Measurements from ENCODE around the gene PRRT1.
"Not testable (repeated sequence)": the region's sequence is repeated elsewhere in the genome, so short reads cannot be mapped to it uniquely, and the experiment has no call there.

PRRT1 gene

GRCh38 chr6:32149932-32150870 is 1.5 kb downstream of the PRRT1 start:
- no peak for DNase-seq (ENCODE audit: insufficient read length, low spot score)
- TF ChIP-seq SPI1 (IDR thresholded peaks at IDR 0.05; ENCODE audit: low read depth, low read length), result no peak
- no peak for FAIRE-seq

GRCh38 chr6:32149092-32149755 is 2.5 kb downstream of the PRRT1 start:
- DNase-seq (ENCODE audit: insufficient read length, low spot score) (no peak), FAIRE-seq (no peak)
- no peak for TF ChIP-seq SPI1 (IDR thresholded peaks at IDR 0.05; ENCODE audit: low read depth, low read length)
- TF ChIP-seq POLR2AphosphoS5 (IDR thresholded peaks at IDR 0.05; ENCODE audit: low read depth, low read length), result no peak
- TF ChIP-seq TAF1 (IDR thresholded peaks at IDR 0.05; ENCODE audit: low read depth, low read length), result no peak
- no peak for TF ChIP-seq POLR2A (IDR thresholded peaks at IDR 0.05; ENCODE audit: low read depth, low read length)
- no peak for TF ChIP-seq POU2F2 (IDR thresholded peaks at IDR 0.05; ENCODE audit: low read depth, low read length)

- TF ChIP-seq TAF1 (IDR thresholded peaks at IDR 0.05; ENCODE audit: low read depth, low read length) (no peak), POLR2AphosphoS5 (IDR thresholded peaks at IDR 0.05; ENCODE audit: low read depth, low read length) (no peak), POU2F2 (IDR thresholded peaks at IDR 0.05; ENCODE audit: low read depth, low read length) (no peak), PAX5 (IDR thresholded peaks at IDR 0.05; ENCODE audit: insufficient read depth, low read length, severe bottlenecking) (no peak), SPI1 (IDR thresholded peaks at IDR 0.05; ENCODE audit: low read depth, low read length) (no peak), POLR2A (IDR thresholded peaks at IDR 0.05; ENCODE audit: low read depth, low read length) (no peak)
- FAIRE-seq, result no peak
- no peak for DNase-seq (ENCODE audit: insufficient read length, low spot score)
Observed at GRCh38 chr6:32148289-32149091, 3.2 kb downstream of the PRRT1 start.

DNA sequence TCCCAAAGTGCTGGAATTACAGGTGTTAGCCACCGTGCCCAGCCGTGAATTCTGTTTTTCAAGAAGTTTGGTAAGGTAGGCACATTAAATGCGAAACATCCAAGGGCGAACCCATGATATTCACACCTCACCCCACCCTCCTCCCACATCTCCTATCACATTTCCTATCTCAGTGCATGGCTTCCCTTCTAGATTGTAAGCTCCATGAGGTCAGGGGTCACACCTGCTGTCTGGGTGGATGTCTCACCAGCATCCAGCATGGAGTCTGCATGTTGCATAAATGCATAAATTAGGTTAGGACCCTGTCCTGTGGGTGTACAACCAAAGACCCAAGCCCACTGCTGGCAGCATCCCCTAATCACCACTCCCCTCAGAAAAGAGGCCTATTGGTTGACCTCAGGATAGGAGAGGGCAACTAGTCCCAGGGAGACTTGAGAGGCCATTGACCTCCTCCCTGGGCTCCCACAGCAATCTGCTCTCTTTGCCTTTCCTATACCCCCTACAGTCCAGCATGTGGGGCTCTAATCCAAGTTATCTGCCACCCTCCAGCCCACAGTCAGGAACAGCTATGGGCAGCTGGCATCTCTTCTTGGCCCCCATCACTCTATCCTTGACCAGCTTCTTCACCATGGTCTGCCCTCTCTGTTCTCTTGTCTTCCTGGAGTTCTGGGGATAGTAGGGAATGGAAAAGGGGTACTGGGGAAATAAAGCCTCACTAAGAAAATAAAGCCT is 4.2 kb downstream of the PRRT1 start:
- no peak for TF ChIP-seq PAX5 (IDR thresholded peaks at IDR 0.05; ENCODE audit: insufficient read depth, low read length, severe bottlenecking)
- TF ChIP-seq POLR2AphosphoS5 (IDR thresholded peaks at IDR 0.05; ENCODE audit: low read depth, low read length), result no peak
- TF ChIP-seq SPI1 (IDR thresholded peaks at IDR 0.05; ENCODE audit: low read depth, low read length), result no peak
- TF ChIP-seq POLR2A (IDR thresholded peaks at IDR 0.05; ENCODE audit: low read depth, low read length), result no peak
- TF ChIP-seq TAF1 (IDR thresholded peaks at IDR 0.05; ENCODE audit: low read depth, low read length), result no peak
- TF ChIP-seq POU2F2 (IDR thresholded peaks at IDR 0.05; ENCODE audit: low read depth, low read length), result no peak
- FAIRE-seq, result no peak
- no peak for DNase-seq (ENCODE audit: insufficient read length, low spot score)

DNA sequence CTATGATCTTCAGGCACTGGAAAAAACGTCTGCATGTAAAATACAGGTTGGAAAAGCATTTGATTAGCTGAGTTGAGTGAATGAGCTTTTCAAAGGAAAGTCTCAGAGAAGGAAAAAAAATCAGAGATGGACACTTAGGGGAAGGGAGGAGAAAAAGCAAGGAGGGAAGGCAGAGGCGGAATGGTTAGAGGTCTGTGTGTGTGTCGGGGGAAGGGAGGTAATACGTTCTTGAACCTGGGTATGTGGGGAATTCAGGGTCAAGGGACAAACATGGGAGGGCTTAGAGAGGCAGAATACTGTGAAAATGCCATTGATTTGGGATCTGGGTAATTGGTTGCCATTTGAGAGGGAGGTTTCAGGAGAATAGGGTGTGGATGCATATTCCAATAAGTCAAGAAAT is 5.1 kb downstream of the PRRT1 start:
- no peak for DNase-seq (ENCODE audit: insufficient read length, low spot score)
- FAIRE-seq, result no peak
- TF ChIP-seq POLR2A (IDR thresholded peaks at IDR 0.05; ENCODE audit: low read depth, low read length), result no peak
- TF ChIP-seq TAF1 (IDR thresholded peaks at IDR 0.05; ENCODE audit: low read depth, low read length), result no peak
- TF ChIP-seq SPI1 (IDR thresholded peaks at IDR 0.05; ENCODE audit: low read depth, low read length), result no peak
- TF ChIP-seq PAX5 (IDR thresholded peaks at IDR 0.05; ENCODE audit: insufficient read depth, low read length, severe bottlenecking), result no peak
- no peak for TF ChIP-seq POLR2AphosphoS5 (IDR thresholded peaks at IDR 0.05; ENCODE audit: low read depth, low read length)
- no peak for TF ChIP-seq POU2F2 (IDR thresholded peaks at IDR 0.05; ENCODE audit: low read depth, low read length)

GRCh38 chr6:32146287-32146686 is 5.5 kb downstream of the PRRT1 start:
- no peak for DNase-seq (ENCODE audit: insufficient read length, low spot score)
- FAIRE-seq, result no peak
- TF ChIP-seq PAX5 (IDR thresholded peaks at IDR 0.05; ENCODE audit: insufficient read depth, low read length, severe bottlenecking) (no peak), POU2F2 (IDR thresholded peaks at IDR 0.05; ENCODE audit: low read depth, low read length) (no peak), TAF1 (IDR thresholded peaks at IDR 0.05; ENCODE audit: low read depth, low read length) (no peak), POLR2AphosphoS5 (IDR thresholded peaks at IDR 0.05; ENCODE audit: low read depth, low read length) (no peak)

DNA sequence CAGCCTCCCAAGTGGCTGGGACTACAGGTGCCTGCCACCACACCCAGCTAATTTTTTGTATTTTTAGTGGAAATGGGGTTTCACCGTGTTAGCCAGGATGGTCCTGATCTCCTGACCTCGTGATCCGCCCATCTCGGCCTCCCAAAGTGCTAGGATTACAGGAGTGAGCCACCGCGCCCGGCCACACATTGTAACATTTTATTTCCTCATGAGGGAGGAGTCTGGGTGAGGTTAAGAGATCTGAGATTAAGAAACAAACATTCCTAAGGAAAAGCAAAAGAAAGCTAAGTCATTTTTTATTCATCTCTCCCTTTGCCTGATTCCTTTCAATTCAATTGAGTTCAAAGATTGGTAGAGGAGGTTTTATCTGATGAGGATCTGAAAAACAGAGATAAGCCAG is 7.5 kb downstream of the PRRT1 start:
- not testable (repeated sequence) for FAIRE-seq; DNase-seq (ENCODE audit: insufficient read length, low spot score)

DNA sequence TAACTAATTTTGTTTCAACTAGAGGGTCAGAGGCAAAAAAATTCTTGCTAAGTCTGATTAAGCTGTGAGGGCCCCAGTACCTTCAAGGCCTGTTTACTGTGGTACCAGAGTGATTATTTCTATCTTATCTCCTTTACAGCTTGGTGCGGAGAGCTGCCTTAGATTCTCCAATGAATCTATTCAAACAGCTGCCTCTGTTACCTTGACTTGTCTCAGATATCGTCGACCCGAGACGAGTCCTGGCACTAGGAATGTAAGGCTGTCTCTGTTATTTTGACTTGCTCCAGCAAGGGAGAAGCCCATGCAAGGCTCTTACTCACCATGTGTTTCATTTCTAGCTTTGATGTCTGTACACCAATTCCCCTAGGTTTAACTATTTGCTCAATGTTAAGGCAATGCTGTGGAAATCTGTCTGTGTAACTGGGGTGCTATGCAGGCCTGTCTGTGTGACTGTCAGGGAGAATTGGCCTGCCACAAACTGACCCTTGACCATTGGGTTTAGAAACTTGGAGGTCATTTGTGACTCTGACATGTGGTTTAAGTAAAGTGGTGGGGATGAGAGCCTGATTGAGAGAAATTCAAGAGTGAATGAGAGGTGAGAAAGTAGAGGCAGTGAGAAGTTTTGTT is 11.2 kb downstream of the PRRT1 start:
- DNase-seq (ENCODE audit: insufficient read length, low spot score) (no peak), FAIRE-seq (no peak)
- no peak for TF ChIP-seq PAX5 (IDR thresholded peaks at IDR 0.05; ENCODE audit: insufficient read depth, low read length, severe bottlenecking)

DNA sequence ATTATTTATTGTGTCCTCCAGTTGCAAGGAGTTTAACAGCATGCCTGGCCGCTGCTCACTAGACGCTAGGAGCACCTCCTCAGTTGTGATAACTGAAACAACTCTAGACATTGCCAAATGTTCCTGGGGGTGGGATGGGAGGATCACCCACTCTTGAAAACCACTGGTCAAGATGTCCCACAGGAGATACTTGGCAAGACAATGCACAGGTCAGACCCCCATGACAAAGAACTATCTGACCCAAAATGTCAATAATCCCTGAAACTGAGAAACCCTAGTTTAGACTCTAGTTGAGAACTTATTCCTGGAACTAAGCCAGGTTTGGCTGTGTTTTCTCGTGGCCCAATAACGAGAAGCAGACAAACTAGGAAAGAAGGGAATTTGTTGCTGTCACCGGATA is 12.1 kb downstream of the PRRT1 start:
- no peak for DNase-seq (ENCODE audit: insufficient read length, low spot score)
- TF ChIP-seq POLR2AphosphoS5 (IDR thresholded peaks at IDR 0.05; ENCODE audit: low read depth, low read length), result no peak
- no peak for TF ChIP-seq PAX5 (IDR thresholded peaks at IDR 0.05; ENCODE audit: insufficient read depth, low read length, severe bottlenecking)
- TF ChIP-seq SPI1 (IDR thresholded peaks at IDR 0.05; ENCODE audit: low read depth, low read length), result no peak
- TF ChIP-seq POLR2A (IDR thresholded peaks at IDR 0.05; ENCODE audit: low read depth, low read length), result no peak
- TF ChIP-seq TAF1 (IDR thresholded peaks at IDR 0.05; ENCODE audit: low read depth, low read length), result no peak
- no peak for TF ChIP-seq POU2F2 (IDR thresholded peaks at IDR 0.05; ENCODE audit: low read depth, low read length)
- FAIRE-seq, result no peak
